H1 (cell line): ENCODE data around the gene PTCHD4. TPM values are rescaled to one million over a fixed set of nuclear protein-coding genes. Genes with fewer than 3 reads are reported as not detected.

ENCODE experiments used
- CTCF ChIA-PET: fragments of 300-600 bp; sonication (Branson Sonifier 250); formaldehyde crosslinking; loops from one replicate; lab custom pipeline; 2021; ENCODE audit not compliant: partially characterized antibody; lab: Charles Lee
- POLR2A ChIA-PET: fragments of 300-600 bp; sonication (Branson Sonifier 250); formaldehyde crosslinking; loops from one replicate; lab custom pipeline; 2021; ENCODE audit warnings: inconsistent platforms; ENCODE audit not compliant: partially characterized antibody; lab: Charles Lee
- DNase-seq, 2 experiments: peaks; one replicate each; pipeline versions ENCODE4 v3.0.0 to v3.0.0-alpha.2; 2010 to 2022; ENCODE audit warnings: low spot score in 2 of 2, low read depth in 1 of 2, mixed read lengths in 1 of 2
- FAIRE-seq: peaks from 2 replicates; lab custom pipeline; 2011; peaks lifted over from hg19 to GRCh38; lab: Jason Lieb, UNC
- H2AFZ ChIP-seq: 2 replicates; pipeline ENCODE4 v1.8.1; 2012; ENCODE audit warnings: low read length, inconsistent platforms
- H2AK5ac ChIP-seq: 2 replicates; pipeline ENCODE4 v1.6.1; 2013; ENCODE audit warnings: low read depth, low read length
- H2BK120ac ChIP-seq: replicated peaks from 2 replicates; pipeline ENCODE3; 2013; ENCODE audit warnings: low read depth, low read length, inconsistent platforms
- H2BK12ac ChIP-seq: 2 replicates; pipeline ENCODE4 v1.6.1; 2013; ENCODE audit warnings: low read depth, low read length
- H2BK15ac ChIP-seq: 2 replicates; pipeline ENCODE4 v1.6.1; 2013; ENCODE audit warnings: low read length
- H2BK20ac ChIP-seq: 2 replicates; pipeline ENCODE4 v1.6.1; 2013; ENCODE audit warnings: low read length
- H2BK5ac ChIP-seq: 2 replicates; pipeline ENCODE4 v1.6.1; 2013; ENCODE audit warnings: low read depth, low read length
- H3K14ac ChIP-seq: 2 replicates; pipeline ENCODE4 v1.6.1; 2013; ENCODE audit warnings: inconsistent platforms; ENCODE audit not compliant: insufficient read length
- H3K18ac ChIP-seq: 2 replicates; pipeline ENCODE4 v1.6.1; 2013; ENCODE audit warnings: low read length; ENCODE audit errors: extremely low read depth
- H3K23ac ChIP-seq: 2 replicates; pipeline ENCODE4 v1.6.1; 2013; ENCODE audit warnings: inconsistent platforms; ENCODE audit not compliant: insufficient read length
- H3K23me2 ChIP-seq: 2 replicates; pipeline ENCODE4 v1.6.1; 2013; ENCODE audit warnings: low read depth, low read length
- H3K27ac ChIP-seq: 2 replicates; pipeline ENCODE4 v1.6.1; 2011; ENCODE audit warnings: low read depth, low read length, inconsistent platforms
- H3K27me3 ChIP-seq, 4 experiments: replicated peaks in 1 of 4; 1 replicate in 1 of 4; 2 replicates in 3 of 4; pipeline versions ENCODE4 v1.6.1 to v1.8.1; 2011 to 2013; ENCODE audit warnings: low read length in 3 of 4, mild to moderate bottlenecking in 3 of 4, inconsistent platforms in 2 of 4, mixed read lengths in 2 of 4, moderate library complexity in 1 of 4; ENCODE audit not compliant: control insufficient read depth in 3 of 4, insufficient read depth in 3 of 4; ENCODE audit errors: extremely low read depth in 1 of 4
- H3K36me3 ChIP-seq, 4 experiments: 2 replicates each; pipeline versions ENCODE4 v1.6.1 to v1.8.1; 2011 to 2013; ENCODE audit warnings: mild to moderate bottlenecking in 4 of 4, low read length in 3 of 4, moderate library complexity in 2 of 4, control low read depth in 1 of 4, inconsistent platforms in 1 of 4; ENCODE audit not compliant: insufficient read depth in 4 of 4, control insufficient read depth in 2 of 4
- H3K4ac ChIP-seq: replicated peaks from 2 replicates; pipeline ENCODE3; 2013; ENCODE audit warnings: low read length, low read depth, mixed read lengths, inconsistent platforms; ENCODE audit not compliant: insufficient read length
- H3K4me1 ChIP-seq, 4 experiments: replicated peaks in 1 of 4; 1 replicate in 1 of 4; 2 replicates in 3 of 4; pipeline versions ENCODE4 v1.6.1 to v1.8.1; 2011 to 2013; ENCODE audit warnings: low read length in 3 of 4, inconsistent platforms in 2 of 4, mixed read lengths in 1 of 4; ENCODE audit not compliant: insufficient read depth in 4 of 4, control insufficient read depth in 3 of 4
- H3K4me2 ChIP-seq, 2 experiments: 2 replicates each; pipeline versions ENCODE4 v1.6.1 to v1.8.1; 2011 to 2013; ENCODE audit warnings: low read depth in 2 of 2, low read length in 2 of 2, control low read depth in 1 of 2, inconsistent platforms in 1 of 2, mild to moderate bottlenecking in 1 of 2; ENCODE audit not compliant: insufficient read depth in 1 of 2
- H3K4me3 ChIP-seq, 4 experiments: fragments of 200-600, 300-600 bp in 1 of 4; sonication (generic), shearing (Covaris generic), sonication (Bioruptor Twin) in 1 of 4; 2 replicates each; pipeline versions ENCODE4 v1.5.1 to v1.8.1; 2011 to 2016; ENCODE audit warnings: low read length in 4 of 4, low read depth in 3 of 4, control low read depth in 2 of 4, inconsistent platforms in 2 of 4, mild to moderate bottlenecking in 2 of 4, mixed read lengths in 1 of 4, moderate library complexity in 1 of 4; ENCODE audit not compliant: insufficient read depth in 2 of 4; ENCODE audit errors: extremely low read depth in 1 of 4
- H3K56ac ChIP-seq: replicated peaks from 2 replicates; pipeline ENCODE3; 2013; ENCODE audit warnings: low read depth, mild to moderate bottlenecking, mixed read lengths, low read length, inconsistent platforms; ENCODE audit not compliant: insufficient read length
- H3K79me1 ChIP-seq: 2 replicates; pipeline ENCODE4 v1.6.1; 2013; ENCODE audit warnings: low read depth, low read length, control low read depth
- H3K79me2 ChIP-seq, 2 experiments: 2 replicates each; pipeline versions ENCODE4 v1.6.1 to v1.8.1; 2012 to 2013; ENCODE audit warnings: low read length in 2 of 2, mild to moderate bottlenecking in 2 of 2, inconsistent platforms in 1 of 2; ENCODE audit not compliant: insufficient read depth in 2 of 2, control insufficient read depth in 1 of 2
- H3K9ac ChIP-seq, 4 experiments: replicated peaks in 1 of 4; 1 replicate in 1 of 4; 2 replicates in 3 of 4; pipeline versions ENCODE4 v1.6.1 to v1.8.1; 2011 to 2013; ENCODE audit warnings: low read depth in 3 of 4, low read length in 3 of 4, control low read depth in 2 of 4, mild to moderate bottlenecking in 2 of 4, moderate library complexity in 2 of 4, inconsistent platforms in 1 of 4; ENCODE audit errors: extremely low read depth in 1 of 4
- H3K9me3 ChIP-seq, 2 experiments: 2 replicates each; pipeline versions ENCODE4 v1.6.1 to v1.8.1; 2012 to 2013; ENCODE audit warnings: mild to moderate bottlenecking in 2 of 2, moderate library complexity in 2 of 2, control low read depth in 1 of 2, inconsistent platforms in 1 of 2, low read depth in 1 of 2, low read length in 1 of 2, mixed read lengths in 1 of 2; ENCODE audit not compliant: insufficient read depth in 2 of 2
- H4K20me1 ChIP-seq, 2 experiments: replicated peaks in 1 of 2; 2 replicates each; pipeline versions ENCODE3 to v1.8.1; 2011 to 2013; ENCODE audit warnings: inconsistent platforms in 2 of 2, low read length in 2 of 2, mild to moderate bottlenecking in 1 of 2; ENCODE audit not compliant: insufficient read depth in 2 of 2, control insufficient read depth in 1 of 2
- H4K5ac ChIP-seq: 2 replicates; pipeline ENCODE4 v1.6.1; 2013; ENCODE audit warnings: low read length, low read depth, mixed read lengths, inconsistent platforms; ENCODE audit not compliant: insufficient read length
- H4K8ac ChIP-seq: 2 replicates; pipeline ENCODE4 v1.8.0; 2013; ENCODE audit warnings: mild to moderate bottlenecking, moderate library complexity, low read length, inconsistent platforms; ENCODE audit not compliant: insufficient read depth; ENCODE audit errors: extremely low read depth
- H4K91ac ChIP-seq: replicated peaks from 2 replicates; pipeline ENCODE3; 2013; ENCODE audit warnings: low read length, mixed read lengths, inconsistent platforms; ENCODE audit not compliant: insufficient read length
- BACH1 ChIP-seq: IDR thresholded peaks from 2 replicates; pipeline ENCODE4 v1.6.1; 2012; ENCODE audit warnings: low read length, improper control_type of control experiment
- CBX5 ChIP-seq: fragments of 300-800, 300-1000 bp; sonication (generic); IDR thresholded peaks from 2 replicates; pipeline ENCODE4 v1.7.1; 2016; ENCODE audit warnings: antibody characterized with exemption, low read length, low read depth
- HDAC2 ChIP-seq, 2 experiments: fragments of 300-600 bp in 1 of 2; sonication (generic) in 1 of 2; IDR thresholded peaks; 2 replicates each; pipeline ENCODE4 v1.6.1; 2011 to 2012; ENCODE audit warnings: low read depth in 2 of 2, low read length in 2 of 2, mild to moderate bottlenecking in 2 of 2, moderate library complexity in 2 of 2, borderline replicate concordance in 1 of 2, inconsistent platforms in 1 of 2
- JUN ChIP-seq: IDR thresholded peaks from 2 replicates; pipeline ENCODE4 v1.6.1; 2011; ENCODE audit warnings: low read depth, mild to moderate bottlenecking, improper control_type of control experiment, low read length
- KDM1A ChIP-seq: fragments of 200-600, 300-600 bp; sonication (generic); IDR thresholded peaks from 2 replicates; pipeline ENCODE4 v1.7.1; 2016; ENCODE audit warnings: mild to moderate bottlenecking, low read length, borderline replicate concordance
- KDM4A ChIP-seq: IDR thresholded peaks from one replicate; pipeline ENCODE4 v1.7.1; 2012; ENCODE audit warnings: low read depth, mild to moderate bottlenecking, moderate library complexity, low read length, inconsistent platforms; ENCODE audit not compliant: severe bottlenecking
- MAFK ChIP-seq: IDR thresholded peaks from 2 replicates; pipeline ENCODE4 v1.6.1; 2012; ENCODE audit warnings: low read depth, mild to moderate bottlenecking, improper control_type of control experiment, low read length
- PHF8 ChIP-seq: fragments of 200-600 bp; sonication (generic); conservative IDR thresholded peaks from 2 replicates; pipeline ENCODE4 v1.7.1; 2012; ENCODE audit warnings: low read depth, mild to moderate bottlenecking, inconsistent platforms, low read length, moderate library complexity
- POLR2A ChIP-seq, 2 experiments: IDR thresholded peaks; 1 replicate in 1 of 2; 2 replicates in 1 of 2; pipeline ENCODE4 v1.6.1; 2011; ENCODE audit warnings: low read depth in 2 of 2, low read length in 2 of 2, mild to moderate bottlenecking in 2 of 2; ENCODE audit errors: control extremely low read depth in 1 of 2
- SAP30 ChIP-seq: fragments of 300-600 bp; sonication (generic); IDR thresholded peaks from 2 replicates; pipeline ENCODE4 v1.7.1; 2012; ENCODE audit warnings: low read length, moderate library complexity, mild to moderate bottlenecking, inconsistent platforms; ENCODE audit not compliant: insufficient read depth, insufficient replicate concordance
- SP2 ChIP-seq: IDR thresholded peaks from 2 replicates; pipeline ENCODE4 v1.6.1; 2012; ENCODE audit warnings: mild to moderate bottlenecking, low read length, inconsistent platforms
- YY1 ChIP-seq: IDR thresholded peaks from 2 replicates; pipeline ENCODE4 v1.6.1; 2011; ENCODE audit warnings: low read depth, mild to moderate bottlenecking, low read length
- polyA plus RNA-seq, 7 experiments: library from polyadenylated mRNA; depleted of rRNA in 3 of 7; stranded (reverse) in 5 of 7; unstranded in 2 of 7; fragments of >200 nt in 5 of 7; fragments of 200-250 nt in 2 of 7; gene quantifications; 1 replicate in 5 of 7; 2 replicates in 1 of 7; 4 replicates in 1 of 7; pipeline versions ENCODE4 v1.2.1 to v1.2.3, GENCODE V29; 2011 to 2013; ENCODE audit warnings: missing spikeins in 2 of 7, mixed read lengths in 2 of 7
- total RNA-seq: library from RNA; stranded (reverse); fragmentation: NEBNext Ultra II Directional; extraction: Animal tissue kit (Norgen Biotek cat#: 25700); gene quantifications from 2 replicates; pipeline ENCODE4 v1.2.1, GENCODE V29; 2021
- TF ChIP-seq, protein P1 (sequence below), 3 experiments: IDR thresholded peaks; 1 replicate in 2 of 3; 2 replicates in 1 of 3; pipeline versions ENCODE4 v1.5.1 to v1.6.1; 2011; ENCODE audit warnings: low read length in 3 of 3, mild to moderate bottlenecking in 3 of 3, inconsistent platforms in 2 of 3, low read depth in 1 of 3, moderate library complexity in 1 of 3; ENCODE audit not compliant: insufficient read depth in 1 of 3; ENCODE audit errors: control extremely low read depth in 1 of 3

PTCHD4 gene
- total and polyA plus RNA-seq, 2 of the 8 experiments (the other 6 are each of a cell fraction or from before 2014, with no cell fraction given) = 0.17 to 0.37 TPM

DNA sequence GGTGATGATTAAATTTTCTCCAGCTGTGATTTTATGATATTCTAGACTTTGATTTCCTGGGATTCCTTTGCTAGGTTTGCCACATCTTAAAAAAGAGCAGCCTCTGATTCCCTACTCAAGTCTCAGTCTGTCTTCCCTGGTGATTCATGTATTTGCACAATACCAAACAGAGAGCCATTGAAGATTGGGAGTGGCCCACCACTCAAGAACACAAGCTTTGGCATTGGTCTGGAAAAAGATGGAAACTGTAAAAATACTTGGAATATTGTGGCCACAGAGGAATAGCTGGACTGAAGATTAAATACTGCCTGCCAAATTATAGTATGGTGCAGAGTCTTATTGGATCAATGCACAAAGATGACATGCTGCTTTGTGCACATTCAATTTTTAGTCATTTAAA, 32.9 kb downstream of the PTCHD4 start:
- Histone ChIP-seq H4K20me1 (no peaks in the 10 kb centered on the region), H3K9me3 (no peaks in the 10 kb centered on the region), H3K56ac (no peak overlapping the region), H2AFZ (no peak overlapping the region), H4K91ac (no peak overlapping the region), H3K27ac (no peak overlapping the region), H3K14ac (no peak overlapping the region), H2BK12ac (no peak overlapping the region), H2AK5ac (no peak overlapping the region), H3K23ac (no peak overlapping the region), H2BK120ac (no peak overlapping the region), H3K27me3 (no peaks in the 10 kb centered on the region), H3K79me2 (no peaks in the 10 kb centered on the region), H3K4ac (no peak overlapping the region), H3K9ac (no peak overlapping the region), H2BK15ac (no peak overlapping the region), H3K4me2 (no peak overlapping the region), H3K23me2 (no peaks in the 10 kb centered on the region), H3K18ac (no peak overlapping the region), H3K79me1 (no peaks in the 10 kb centered on the region), H4K8ac (no peak overlapping the region), H4K5ac (no peak overlapping the region), H3K4me3 (no peak overlapping the region), H3K4me1 (peaks cover 0 to 10% (median 3%) of the 10 kb centered on the region in 4 experiments; a peak in 3 of 7 replicates), H2BK5ac (no peak overlapping the region), H2BK20ac (no peak overlapping the region), H3K36me3 (no peaks in the 10 kb centered on the region; a peak in 2 of 8 replicates)
- CTCF ChIA-PET = interaction anchor here (0.6 to 1.7 kb wide), 2 partner anchors 9 to 660 kb away, joined by 4 read pairs; no protein-coding TSS in a partner anchor
- no peak for FAIRE-seq
- POLR2A ChIA-PET = no interaction called here
- no peak for DNase-seq
- TF ChIP-seq KDM1A (no peak), BACH1 (no peak), SP2 (no peak), CBX5 (no peak), POLR2A (IDR thresholded peaks at IDR 0.05; ENCODE audit: control extremely low read depth in 1 of 2, low read depth in 2 of 2, low read length in 2 of 2) (no peak), PHF8 (no peak), JUN (no peak), YY1 (no peak), HDAC2 (IDR thresholded peaks at IDR 0.05; ENCODE audit: borderline replicate concordance in 1 of 2, low read depth in 2 of 2, low read length in 2 of 2) (no peak), SAP30 (no peak), MAFK (no peak), KDM4A (no peak)
- TF ChIP-seq, protein P1, sequence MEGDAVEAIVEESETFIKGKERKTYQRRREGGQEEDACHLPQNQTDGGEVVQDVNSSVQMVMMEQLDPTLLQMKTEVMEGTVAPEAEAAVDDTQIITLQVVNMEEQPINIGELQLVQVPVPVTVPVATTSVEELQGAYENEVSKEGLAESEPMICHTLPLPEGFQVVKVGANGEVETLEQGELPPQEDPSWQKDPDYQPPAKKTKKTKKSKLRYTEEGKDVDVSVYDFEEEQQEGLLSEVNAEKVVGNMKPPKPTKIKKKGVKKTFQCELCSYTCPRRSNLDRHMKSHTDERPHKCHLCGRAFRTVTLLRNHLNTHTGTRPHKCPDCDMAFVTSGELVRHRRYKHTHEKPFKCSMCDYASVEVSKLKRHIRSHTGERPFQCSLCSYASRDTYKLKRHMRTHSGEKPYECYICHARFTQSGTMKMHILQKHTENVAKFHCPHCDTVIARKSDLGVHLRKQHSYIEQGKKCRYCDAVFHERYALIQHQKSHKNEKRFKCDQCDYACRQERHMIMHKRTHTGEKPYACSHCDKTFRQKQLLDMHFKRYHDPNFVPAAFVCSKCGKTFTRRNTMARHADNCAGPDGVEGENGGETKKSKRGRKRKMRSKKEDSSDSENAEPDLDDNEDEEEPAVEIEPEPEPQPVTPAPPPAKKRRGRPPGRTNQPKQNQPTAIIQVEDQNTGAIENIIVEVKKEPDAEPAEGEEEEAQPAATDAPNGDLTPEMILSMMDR (IDR thresholded peaks at IDR 0.05; ENCODE audit: control extremely low read depth in 1 of 3, insufficient read depth in 1 of 3, low read depth in 1 of 3, low read length in 3 of 3) = no peak
